HepG2 (cell line): ENCODE data around the gene APOC4. TPM values are rescaled to one million over a fixed set of nuclear protein-coding genes. Genes with fewer than 3 reads are reported as not detected.
A peak's percentile ranks its signal among the peaks of the same experiment; 100 is the strongest.

Experiments
- CHD4 ChIP-seq: fragments of 200-600 bp; sonication (generic); IDR thresholded peaks from 2 replicates; pipeline ENCODE4 v1.7.0; 2017; ENCODE audit warnings: mild to moderate bottlenecking, low read length, borderline replicate concordance
- ELK4 ChIP-seq: sonication (generic); formaldehyde crosslinking; IDR thresholded peaks from 2 replicates; pipeline ENCODE4 v1.9.0; 2021; ENCODE audit warnings: missing genetic modification reagents, borderline replicate concordance
- JUN ChIP-seq: sonication (generic); formaldehyde crosslinking; IDR thresholded peaks from 2 replicates; pipeline ENCODE4 v1.4.0; 2020; ENCODE audit warnings: mild to moderate bottlenecking, missing genetic modification reagents
- KDM5A ChIP-seq: fragments of 200-600 bp; sonication (generic); IDR thresholded peaks from 2 replicates; pipeline ENCODE4 v1.7.0; 2018; ENCODE audit warnings: antibody characterized with exemption, mild to moderate bottlenecking, low read length, borderline replicate concordance
- NAIF1 ChIP-seq: sonication (generic); formaldehyde crosslinking; IDR thresholded peaks from 2 replicates; pipeline ENCODE4 v1.5.0; 2020; ENCODE audit warnings: mild to moderate bottlenecking, missing genetic modification reagents, borderline replicate concordance
- RBAK ChIP-seq: sonication (generic); formaldehyde crosslinking; IDR thresholded peaks from 2 replicates; pipeline ENCODE4 v1.5.1; 2020; ENCODE audit warnings: mild to moderate bottlenecking, missing genetic modification reagents
- RELA ChIP-seq: sonication (generic); formaldehyde crosslinking; IDR thresholded peaks from 2 replicates; pipeline ENCODE4 v1.4.0; 2020; ENCODE audit warnings: missing genetic modification reagents
- TIGD3 ChIP-seq: sonication (generic); formaldehyde crosslinking; IDR thresholded peaks from 2 replicates; pipeline ENCODE4 v1.5.1; 2020; ENCODE audit warnings: mild to moderate bottlenecking, missing genetic modification reagents, borderline replicate concordance
- ZBTB33 ChIP-seq: sonication (generic); formaldehyde crosslinking; IDR thresholded peaks from 2 replicates; pipeline ENCODE4 v1.4.0; 2020; ENCODE audit warnings: missing genetic modification reagents
- ZFP41 ChIP-seq: sonication (generic); formaldehyde crosslinking; IDR thresholded peaks from 2 replicates; pipeline ENCODE4 v1.4.0; 2020; ENCODE audit warnings: mild to moderate bottlenecking, missing genetic modification reagents, borderline replicate concordance
- ZNF207 ChIP-seq: fragments of 450-650 bp; IDR thresholded peaks from 2 replicates; pipeline ENCODE4 v1.6.1; 2016; ENCODE audit warnings: antibody characterized with exemption, borderline replicate concordance
- ZNF280D ChIP-seq: sonication (generic); formaldehyde crosslinking; IDR thresholded peaks from 2 replicates; pipeline ENCODE4 v1.5.1; 2020; ENCODE audit warnings: mild to moderate bottlenecking, missing genetic modification reagents
- ZNF3 ChIP-seq: IDR thresholded peaks from 2 replicates; pipeline ENCODE4 v1.7.0; 2017; ENCODE audit warnings: inconsistent platforms
- ZNF44 ChIP-seq: sonication (generic); formaldehyde crosslinking; IDR thresholded peaks from 2 replicates; pipeline ENCODE4 v1.5.1; 2020; ENCODE audit warnings: mild to moderate bottlenecking, missing genetic modification reagents
- ZNF547 ChIP-seq: sonication (generic); formaldehyde crosslinking; IDR thresholded peaks from 2 replicates; pipeline ENCODE4 v1.5.1; 2020; ENCODE audit warnings: mild to moderate bottlenecking, missing genetic modification reagents
- ZNF713 ChIP-seq: sonication (generic); formaldehyde crosslinking; IDR thresholded peaks from 2 replicates; pipeline ENCODE4 v1.4.0; 2020; ENCODE audit warnings: mild to moderate bottlenecking, missing genetic modification reagents
- ZNF740 ChIP-seq: sonication (generic); formaldehyde crosslinking; IDR thresholded peaks from 2 replicates; pipeline ENCODE4 v1.4.0; 2020; ENCODE audit warnings: missing genetic modification reagents
- ZNF788 ChIP-seq: sonication (generic); formaldehyde crosslinking; IDR thresholded peaks from 2 replicates; pipeline ENCODE4 v1.5.0; 2020; ENCODE audit warnings: mild to moderate bottlenecking, missing genetic modification reagents, borderline replicate concordance
- ZSCAN29 ChIP-seq: sonication (generic); formaldehyde crosslinking; conservative IDR thresholded peaks from 2 replicates; pipeline ENCODE4 v1.4.0; 2020; ENCODE audit warnings: mild to moderate bottlenecking, missing genetic modification reagents
- ZZZ3 ChIP-seq: sonication (generic); formaldehyde crosslinking; IDR thresholded peaks from 2 replicates; pipeline ENCODE4 v1.4.0; 2020; ENCODE audit warnings: missing genetic modification reagents, mild to moderate bottlenecking, borderline replicate concordance
- polyA plus RNA-seq, 8 experiments: library from polyadenylated mRNA; depleted of rRNA in 3 of 8; stranded (reverse) in 7 of 8; unstranded in 1 of 8; fragments of >200 nt; fragmentation: Illumina TruSeq in 4 of 8; extraction: Trizol in 4 of 8; gene quantifications; 2 replicates each; pipeline versions ENCODE4 v1.2.1 to v1.2.3, GENCODE V29; 2011 to 2016; ENCODE audit warnings: low read depth in 4 of 8, missing spikeins in 1 of 8, mixed read lengths in 1 of 8; ENCODE audit not compliant: insufficient read depth in 1 of 8
- total RNA-seq, 5 experiments: library from RNA; depleted of rRNA; stranded (reverse); fragments of >200 nt; fragmentation: Illumina TruSeq; extraction: Trizol; gene quantifications; 2 replicates each; pipeline ENCODE4 v1.2.3, GENCODE V29; 2016; ENCODE audit warnings: low read depth in 1 of 5

The APOC4 gene
- total and polyA plus RNA-seq, 2 of the 13 experiments (the other 11 are each of a cell fraction or from before 2014, with no cell fraction given): 0.46 TPM; not detected in 1

- TF ChIP-seq ZBTB33 (peak; percentile 82), ELK4 (CRISPR knock-in tag) (no peak), JUN (CRISPR knock-in tag) (peak; percentile 88), ZNF713 (CRISPR knock-in tag) (peak; percentile 98; the same call in 1 of the 2 replicates), RELA (no peak), ZNF547 (CRISPR knock-in tag) (peak; percentile 70; the same call in 1 of the 2 replicates), ZNF740 (CRISPR knock-in tag) (no peak), CHD4 (peak; percentile 53; the same call in 1 of the 2 replicates), ZNF280D (CRISPR knock-in tag) (peak; percentile 78), NAIF1 (no peak; the same call in 1 of the 2 replicates), ZSCAN29 (CRISPR knock-in tag) (peak; percentile 100), ZNF207 (no peak), ZZZ3 (CRISPR knock-in tag) (no peak), ZNF44 (CRISPR knock-in tag) (no peak), ZNF788 (CRISPR knock-in tag) (peak; percentile 98), ZFP41 (CRISPR knock-in tag) (no peak; the same call in 1 of the 2 replicates), RBAK (no peak), KDM5A (no peak), ZNF3 (no peak; the same call in 1 of the 2 replicates), TIGD3 (CRISPR knock-in tag) (no peak)
These were observed 16.7 kb upstream of the APOC4 start (continued) for GRCh38 chr19:44925114-44925891.
